IPS-18c (cell line): ENCODE results near the gene SORL1.
A peak's percentile ranks its signal among the peaks of the same experiment; 100 is the strongest.
"Not testable (repeated sequence)": the region's sequence is repeated elsewhere in the genome, so short reads cannot be mapped to it uniquely, and the experiment has no call there.

Experiments used
- H3K4me3 ChIP-seq: 2 replicates; pipeline ENCODE4 v1.7.0; 2013; ENCODE audit warnings: low read depth, mild to moderate bottlenecking, low read length, moderate library complexity; ENCODE audit not compliant: insufficient read depth
- H3K9me3 ChIP-seq: one replicate; pipeline ENCODE4 v1.6.1; 2013; ENCODE audit warnings: mild to moderate bottlenecking, low read length, moderate library complexity; ENCODE audit not compliant: control insufficient read depth, insufficient read depth

SORL1 gene

GRCh38 chr11:121451986-121452608 is at the start of gene SORL1:
SORL1 (plus strand) TSS chr11:121452314; CDS start chr11:121452332, 18 bp downstream.
- Histone ChIP-seq H3K9me3 (no peaks in the 10 kb centered on the region), H3K4me3 (peak within 1 kb of the TSS; percentile 85)

GRCh38 chr11:121405646-121406045 is 46.5 kb upstream of the SORL1 start:
- H3K9me3 ChIP-seq: no peaks in the 10 kb centered on the region
- no peak overlapping the region for H3K4me3 ChIP-seq

GRCh38 chr11:121406291-121406690 is 45.8 kb upstream of the SORL1 start:
- Histone ChIP-seq H3K4me3 (no peak overlapping the region), H3K9me3 (no peaks in the 10 kb centered on the region)

- Histone ChIP-seq H3K4me3 (no peak overlapping the region), H3K9me3 (peaks cover 2% of the 10 kb centered on the region)
Observed at GRCh38 chr11:121408830-121409229, 43.3 kb upstream of the SORL1 start.

- H3K4me3 ChIP-seq, H3K9me3 ChIP-seq: not testable (repeated sequence)
Observed at GRCh38 chr11:121410041-121410440, 42.1 kb upstream of the SORL1 start.

GRCh38 chr11:121411330-121411729 is 40.8 kb upstream of the SORL1 start:
- H3K4me3 ChIP-seq, H3K9me3 ChIP-seq: not testable (repeated sequence)

GRCh38 chr11:121412000-121412587 is 40.0 kb upstream of the SORL1 start:
- no peak overlapping the region for H3K4me3 ChIP-seq
- peaks cover 2% of the 10 kb centered on the region for H3K9me3 ChIP-seq

- H3K9me3 ChIP-seq: peaks cover 2% of the 10 kb centered on the region
- H3K4me3 ChIP-seq: no peak overlapping the region
Observed at GRCh38 chr11:121412711-121413415, 39.3 kb upstream of the SORL1 start.

- peaks cover 2% of the 10 kb centered on the region for H3K9me3 ChIP-seq
- H3K4me3 ChIP-seq: no peak overlapping the region
Observed at GRCh38 chr11:121414141-121414913, 37.8 kb upstream of the SORL1 start.

- H3K9me3 ChIP-seq: peaks cover 2% of the 10 kb centered on the region
- no peak overlapping the region for H3K4me3 ChIP-seq
Observed at GRCh38 chr11:121415856-121416255, 36.3 kb upstream of the SORL1 start.

GRCh38 chr11:121417055-121417551 is 35.0 kb upstream of the SORL1 start:
- no peak overlapping the region for H3K4me3 ChIP-seq
- peaks cover 2% of the 10 kb centered on the region for H3K9me3 ChIP-seq

GRCh38 chr11:121417607-121418006 is 34.5 kb upstream of the SORL1 start:
- peaks cover 2% of the 10 kb centered on the region for H3K9me3 ChIP-seq
- H3K4me3 ChIP-seq: no peak overlapping the region

GRCh38 chr11:121418625-121419114 is 33.4 kb upstream of the SORL1 start:
- no peaks in the 10 kb centered on the region for H3K9me3 ChIP-seq
- H3K4me3 ChIP-seq: no peak overlapping the region

GRCh38 chr11:121419836-121420235 is 32.3 kb upstream of the SORL1 start:
- Histone ChIP-seq H3K4me3 (no peak overlapping the region), H3K9me3 (no peaks in the 10 kb centered on the region)

GRCh38 chr11:121420398-121420797 is 31.7 kb upstream of the SORL1 start:
- Histone ChIP-seq H3K4me3 (no peak overlapping the region), H3K9me3 (no peaks in the 10 kb centered on the region)

GRCh38 chr11:121421149-121421901 is 30.8 kb upstream of the SORL1 start:
- Histone ChIP-seq H3K9me3 (no peaks in the 10 kb centered on the region), H3K4me3 (no peak overlapping the region)

- no peak overlapping the region for H3K4me3 ChIP-seq
- H3K9me3 ChIP-seq: no peaks in the 10 kb centered on the region
Observed at GRCh38 chr11:121422675-121423074, 29.4 kb upstream of the SORL1 start.
